ENCODE measurements around the gene FAM163B.
A peak's percentile ranks its signal among the peaks of the same experiment; 100 is the strongest.

- TF ChIP-seq CTCF (IDR thresholded peaks at IDR 0.05 in 8 of 11, conservative IDR thresholded peaks at IDR 0.05 in 3 of 11) (no peak), POLR2A (IDR thresholded peaks at IDR 0.05) (no peak), POLR2AphosphoS5 (IDR thresholded peaks at IDR 0.05) (peak; percentile 53 to 82 (median 76))
Observed at GRCh38 chr9:133576875-133577736, 32.1 kb downstream of the FAM163B start.
